Stimulated activated CD4-positive, alpha-beta T cell treated with anti-CD3 and anti-CD28 coated beads, Interleukin-4, amount 100 ng/mL, for 24 hours (primary cell): ENCODE results near the gene IZUMO1.
A peak's percentile ranks its signal among the peaks of the same experiment; 100 is the strongest.
"Not testable (repeated sequence)": the region's sequence is repeated elsewhere in the genome, so short reads cannot be mapped to it uniquely, and the experiment has no call there.

Experiments
- DNase-seq: peaks from one replicate; pipeline ENCODE4 v3.0.0-alpha.2; 2020

The IZUMO1 gene

GRCh38 chr19:48746738-48747575, at the start of gene IZUMO1:
Gene IZUMO1, minus strand, starts transcription at chr19:48746909. Its CDS starts 1,050 bp downstream, at chr19:48745859.
- DNase-seq, result peak; percentile 52

DNA sequence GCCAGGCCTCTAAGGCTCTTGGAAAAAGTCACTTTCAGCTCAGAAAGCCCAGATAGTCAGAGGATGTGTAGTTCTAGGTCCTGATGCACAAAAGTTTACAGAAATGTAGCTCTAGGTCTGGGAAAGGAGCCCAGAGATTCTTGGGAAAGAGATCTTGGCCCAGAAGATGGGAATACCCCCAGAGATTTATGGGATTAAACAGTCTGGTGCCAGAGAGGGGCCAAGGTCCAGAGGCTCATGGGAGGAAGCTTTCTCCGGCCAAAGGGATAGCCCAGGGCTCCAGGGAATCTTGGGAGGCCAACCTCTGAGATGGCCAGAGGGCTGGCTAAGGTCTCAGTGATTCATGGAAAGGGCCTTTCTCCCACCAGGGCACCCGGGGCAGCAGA, 49.0 kb upstream of the IZUMO1 start:
- DNase-seq, result no peak

DNA sequence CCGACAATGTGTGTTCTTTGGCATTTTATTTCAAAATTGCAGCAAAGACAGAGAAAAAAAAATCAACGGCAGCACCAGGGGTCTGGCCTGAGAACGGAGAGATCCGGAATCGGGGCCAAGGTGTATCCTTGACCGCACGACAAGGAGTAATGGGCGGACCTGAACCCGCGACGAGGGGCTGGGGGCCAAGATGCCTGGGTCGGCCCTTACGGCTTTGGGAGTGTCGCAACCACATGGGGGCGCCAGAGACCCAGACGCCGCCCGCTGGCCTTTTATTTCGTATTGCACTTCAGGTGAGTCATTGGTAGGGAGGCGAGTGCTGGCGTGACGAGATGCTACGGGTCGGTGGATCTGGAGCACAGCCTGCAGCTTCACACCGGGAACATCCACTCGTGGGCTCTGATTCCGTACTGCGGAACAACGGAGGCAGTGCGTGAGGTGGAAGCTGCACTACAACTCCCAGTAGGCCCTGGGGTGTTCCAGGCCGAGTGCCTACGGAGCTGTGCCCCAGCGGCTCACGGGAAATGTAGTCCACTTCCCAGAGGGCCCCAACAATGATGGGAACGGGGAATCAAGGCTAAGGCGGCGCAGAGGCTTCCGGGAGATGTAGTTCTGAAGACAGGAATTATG, 48.5 kb upstream of the IZUMO1 start:
- DNase-seq, result peak; percentile 85

DNA sequence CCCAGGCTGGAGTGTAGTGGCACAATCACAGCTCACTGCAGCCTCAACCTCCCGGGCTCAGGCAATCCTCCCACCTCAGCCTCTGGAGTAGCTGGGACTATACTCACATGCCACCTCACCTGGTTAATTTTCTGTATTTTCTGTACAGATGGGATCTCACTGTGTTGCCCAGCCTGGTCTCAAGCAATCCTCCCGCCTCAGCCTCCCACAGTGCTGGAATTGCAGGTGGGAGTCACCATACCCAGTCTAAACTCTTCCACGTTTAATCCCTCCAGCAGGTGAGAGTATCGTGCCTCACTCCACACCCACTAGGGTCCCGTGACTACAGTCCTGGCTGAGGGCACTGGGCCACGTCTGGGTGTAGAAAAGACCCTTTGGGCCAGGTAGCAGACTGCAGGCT, 47.6 kb upstream of the IZUMO1 start:
- no peak for DNase-seq

DNA sequence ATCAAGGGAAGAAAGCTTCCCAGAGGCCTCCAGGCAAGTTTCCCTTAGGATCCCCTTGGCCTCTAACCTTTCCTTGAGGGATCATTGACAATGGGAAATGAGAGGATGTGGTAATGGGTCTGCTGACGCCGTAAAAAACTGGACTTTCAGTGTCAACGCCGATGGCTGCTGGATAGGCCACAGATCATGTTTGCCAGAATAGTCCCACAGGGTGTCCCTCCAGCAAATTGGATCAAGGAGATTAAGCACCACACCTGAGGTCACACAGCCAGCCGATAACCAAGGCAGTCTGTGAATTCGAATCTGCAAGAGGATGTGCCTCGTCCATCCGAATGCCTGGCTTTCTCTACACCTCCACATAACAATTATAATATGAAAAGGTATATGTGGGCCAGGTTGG, 46.6 kb upstream of the IZUMO1 start:
- no peak for DNase-seq

DNA sequence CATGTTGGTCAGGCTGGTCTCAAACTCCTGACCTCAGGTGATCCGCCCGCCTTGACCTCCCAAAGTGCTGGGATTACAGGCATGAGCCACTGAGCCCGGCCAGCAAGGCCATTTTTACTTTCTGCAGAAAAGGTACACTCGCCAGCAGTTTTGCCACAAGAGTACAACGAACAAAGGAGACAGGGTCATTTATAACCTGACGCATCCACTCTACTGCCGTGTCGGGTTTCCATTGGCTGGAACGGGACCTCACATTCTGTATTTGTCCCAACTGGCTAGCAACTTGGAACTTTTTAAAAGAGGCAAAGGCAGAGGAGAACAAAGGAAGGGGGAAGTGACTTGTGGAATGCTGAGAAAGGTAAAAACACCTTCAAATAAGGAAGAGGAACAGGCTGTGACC, 40.6 kb upstream of the IZUMO1 start:
- DNase-seq, result not testable (repeated sequence)

DNA sequence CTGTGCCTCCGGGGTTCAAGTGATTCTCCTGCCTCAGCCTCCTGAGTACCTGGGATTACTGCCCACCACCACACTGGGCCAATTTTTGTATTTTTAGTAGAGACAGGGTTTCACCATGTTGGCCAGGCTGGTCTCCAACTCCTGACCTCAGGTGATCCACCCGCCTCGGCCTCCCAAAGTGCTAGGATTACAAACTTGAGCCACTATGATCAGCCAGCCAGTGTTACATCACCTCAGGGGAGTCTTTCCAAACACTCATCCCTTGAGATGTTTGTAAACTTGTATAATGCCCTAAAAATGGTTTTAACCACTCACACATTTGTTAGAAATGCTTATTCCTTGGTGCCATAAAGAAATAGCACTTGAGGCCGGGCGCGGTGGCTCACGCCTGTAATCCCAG, 39.7 kb upstream of the IZUMO1 start:
- DNase-seq, result not testable (repeated sequence)

GRCh38 chr19:48784527-48784926, 37.8 kb upstream of the IZUMO1 start:
- no peak for DNase-seq

DNA sequence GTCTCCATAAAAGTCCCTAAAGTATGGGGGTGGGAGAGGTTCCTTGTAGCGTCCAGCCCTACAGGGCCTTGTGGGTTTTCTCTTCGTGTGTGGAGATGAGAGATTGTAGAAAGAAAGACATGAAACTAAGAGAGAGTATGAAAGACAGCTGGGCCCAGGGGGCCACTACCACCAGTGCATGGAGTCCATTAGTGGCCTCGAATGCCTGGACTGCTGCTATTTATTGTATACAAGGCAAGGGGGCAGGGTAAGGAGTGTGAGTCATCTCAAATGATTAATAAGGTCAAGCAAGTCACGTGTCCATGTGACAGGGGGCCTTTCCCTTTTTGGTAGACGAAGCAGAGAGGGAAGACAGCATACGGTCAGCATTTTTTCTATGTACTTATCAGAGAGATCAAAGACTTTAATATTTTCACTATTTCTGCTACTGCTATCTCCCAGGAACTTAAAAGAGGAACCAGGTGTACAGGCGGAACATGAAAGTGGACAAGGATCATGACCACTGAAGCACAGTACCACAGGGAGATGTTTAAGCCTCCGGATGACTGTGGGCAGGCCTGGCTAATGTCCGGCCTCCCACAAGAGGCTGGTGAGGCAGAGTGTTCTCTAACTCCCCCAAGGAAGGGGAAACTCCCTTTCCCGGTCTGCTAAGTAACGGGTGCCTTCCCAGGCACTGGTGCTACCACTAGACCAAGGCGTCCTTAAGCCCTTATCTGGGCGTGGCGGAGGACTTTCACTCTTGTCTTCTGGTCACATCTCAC, 34.1 kb upstream of the IZUMO1 start:
- DNase-seq, result no peak

DNA sequence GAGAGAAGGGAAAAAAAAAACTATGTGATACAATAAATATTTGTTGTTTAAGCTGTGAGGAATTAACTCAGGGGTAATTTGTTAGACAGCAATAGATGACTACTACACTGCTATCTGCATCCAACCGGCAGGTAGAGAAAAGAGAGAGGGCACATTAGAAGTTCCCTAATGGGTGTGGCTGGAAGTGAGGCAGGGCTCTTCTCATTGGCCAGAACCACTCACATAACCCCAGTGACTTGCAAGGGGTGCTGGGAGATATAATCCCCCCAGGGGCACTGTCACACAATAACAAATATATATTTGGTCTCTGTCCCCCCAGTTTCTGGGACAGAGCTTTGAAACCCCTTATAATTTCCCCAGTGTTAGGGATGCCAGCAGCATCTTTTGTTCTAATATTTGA, 32.9 kb upstream of the IZUMO1 start:
- no peak for DNase-seq

GRCh38 chr19:48777720-48778119, 31.0 kb upstream of the IZUMO1 start:
- DNase-seq, result no peak

DNA sequence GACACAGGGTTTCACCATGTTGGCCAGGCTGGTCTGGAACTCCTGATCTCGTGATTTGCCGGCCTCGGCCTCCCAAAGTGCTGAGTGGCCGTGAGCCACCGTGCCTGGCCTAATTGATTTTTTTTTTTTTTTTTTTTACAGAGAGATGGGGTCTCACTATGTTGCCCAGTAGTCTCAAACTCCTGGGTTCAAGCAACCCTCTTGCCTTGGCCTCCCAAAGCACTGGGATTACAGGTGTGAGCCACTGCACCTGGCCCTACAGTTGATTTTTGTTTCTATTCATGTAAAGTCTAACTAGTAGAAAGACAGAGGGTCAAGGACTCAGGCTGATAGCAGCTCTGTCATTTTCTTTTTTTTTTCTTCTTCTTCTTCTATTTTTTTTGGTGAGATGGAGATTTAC, 30.4 kb upstream of the IZUMO1 start:
- no peak for DNase-seq

- no peak for DNase-seq
Measured at GRCh38 chr19:48772503-48772953, 25.8 kb upstream of the IZUMO1 start.

DNA sequence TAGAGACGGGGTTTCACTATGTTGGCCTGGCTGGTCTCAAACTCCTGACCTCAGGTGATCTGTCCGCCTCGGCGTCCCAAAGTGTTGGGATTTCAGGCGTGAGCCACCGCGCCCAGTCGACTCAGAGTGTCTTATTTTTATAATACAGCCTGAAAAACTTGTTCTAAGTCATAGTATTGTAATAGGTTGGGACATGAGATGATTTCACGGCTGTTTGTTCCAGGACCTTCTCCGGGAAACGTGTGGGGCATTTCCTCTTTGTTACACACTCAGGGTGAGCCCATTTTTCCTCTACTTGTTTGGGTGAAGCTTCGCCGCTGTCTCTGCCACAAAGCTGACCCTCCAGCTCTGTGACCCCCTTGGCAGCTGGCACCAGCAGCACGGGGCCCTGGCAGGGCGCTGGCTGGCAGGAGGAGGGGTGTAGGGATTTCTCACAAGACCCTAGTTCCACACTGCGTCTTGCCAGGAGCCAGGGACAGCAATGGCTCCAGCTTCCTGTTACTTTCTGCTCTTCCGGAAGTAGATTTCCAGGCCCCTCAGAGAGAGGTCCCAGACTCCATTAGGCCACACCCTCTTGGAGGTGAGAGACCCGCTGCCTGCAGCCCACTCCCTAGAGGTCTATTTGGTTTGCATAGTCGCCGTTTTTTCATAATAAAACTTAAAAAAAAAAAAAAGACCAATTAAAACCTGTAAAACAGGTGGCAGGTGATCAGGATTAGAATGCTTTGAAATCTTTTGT, 24.2 kb upstream of the IZUMO1 start:
- DNase-seq, result no peak

- no peak for DNase-seq
Measured at GRCh38 chr19:48770266-48770665, 23.6 kb upstream of the IZUMO1 start.

- DNase-seq, result no peak
Measured at GRCh38 chr19:48768994-48769713, 22.4 kb upstream of the IZUMO1 start.

DNA sequence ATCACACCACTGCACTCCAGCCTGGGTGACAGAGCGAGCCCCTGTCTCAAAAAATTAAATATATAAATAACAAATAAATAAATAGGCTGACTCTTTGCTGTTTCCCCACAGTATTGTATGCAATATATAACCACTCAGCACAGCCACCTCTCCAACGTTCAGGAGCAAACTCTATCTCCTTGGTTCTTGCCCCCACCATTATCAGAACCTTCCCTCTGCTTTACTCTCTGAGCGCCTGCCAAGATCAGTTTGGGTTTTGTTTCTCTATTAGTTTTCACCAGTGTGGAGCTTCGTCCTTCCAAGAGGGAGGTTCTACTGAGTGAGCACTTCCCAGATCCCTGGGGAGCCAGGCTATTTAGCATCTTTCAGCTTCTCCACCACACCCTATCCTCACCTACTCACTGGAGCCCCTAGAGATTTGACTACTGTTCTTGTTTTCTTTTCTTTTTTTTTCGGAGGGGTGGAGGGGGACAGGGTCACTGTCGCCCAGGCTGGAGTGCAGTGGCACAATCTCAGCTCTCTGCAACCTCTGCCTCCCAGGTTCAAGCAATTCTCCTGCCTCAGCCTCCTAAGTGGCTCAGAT, 21.6 kb upstream of the IZUMO1 start:
- DNase-seq, result not testable (repeated sequence)

GRCh38 chr19:48765816-48766215, 19.1 kb upstream of the IZUMO1 start:
- DNase-seq, result not testable (repeated sequence)

DNA sequence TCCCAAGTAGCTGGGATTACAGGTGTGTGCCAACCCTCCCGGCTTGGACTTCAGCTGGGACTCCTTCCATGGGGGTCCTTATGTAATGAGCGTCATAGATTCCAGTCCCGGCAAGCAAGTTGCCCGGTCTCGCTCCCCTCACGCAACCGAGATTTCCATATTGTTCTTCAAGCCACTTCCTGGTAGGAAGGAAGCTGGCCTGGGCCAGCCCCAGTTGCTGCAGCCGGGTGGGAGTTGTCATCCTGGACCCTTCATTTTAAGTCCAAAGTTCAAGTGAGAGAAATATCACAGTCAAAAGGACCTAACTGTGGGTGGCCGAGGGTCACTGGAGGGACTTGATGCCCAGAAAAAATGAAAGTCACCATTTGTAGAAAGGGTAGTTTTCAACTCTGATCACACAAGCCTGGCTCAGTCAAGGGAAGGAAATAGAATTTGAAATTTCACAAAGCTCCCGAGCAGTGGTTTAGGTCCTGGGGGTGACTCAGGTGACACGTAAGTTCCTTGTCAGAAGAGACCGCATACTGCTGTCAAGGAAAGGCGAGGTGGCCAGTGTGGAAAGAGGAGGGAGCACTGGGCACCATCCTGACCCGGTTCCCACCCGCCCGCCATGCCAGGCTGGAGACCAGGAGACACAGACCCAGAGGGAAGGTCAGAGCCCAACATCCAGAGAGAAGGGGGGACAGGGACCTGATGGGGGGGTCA, 13.9 kb upstream of the IZUMO1 start:
- no peak for DNase-seq

- no peak for DNase-seq
Measured at GRCh38 chr19:48757741-48758144, 11.0 kb upstream of the IZUMO1 start.

DNA sequence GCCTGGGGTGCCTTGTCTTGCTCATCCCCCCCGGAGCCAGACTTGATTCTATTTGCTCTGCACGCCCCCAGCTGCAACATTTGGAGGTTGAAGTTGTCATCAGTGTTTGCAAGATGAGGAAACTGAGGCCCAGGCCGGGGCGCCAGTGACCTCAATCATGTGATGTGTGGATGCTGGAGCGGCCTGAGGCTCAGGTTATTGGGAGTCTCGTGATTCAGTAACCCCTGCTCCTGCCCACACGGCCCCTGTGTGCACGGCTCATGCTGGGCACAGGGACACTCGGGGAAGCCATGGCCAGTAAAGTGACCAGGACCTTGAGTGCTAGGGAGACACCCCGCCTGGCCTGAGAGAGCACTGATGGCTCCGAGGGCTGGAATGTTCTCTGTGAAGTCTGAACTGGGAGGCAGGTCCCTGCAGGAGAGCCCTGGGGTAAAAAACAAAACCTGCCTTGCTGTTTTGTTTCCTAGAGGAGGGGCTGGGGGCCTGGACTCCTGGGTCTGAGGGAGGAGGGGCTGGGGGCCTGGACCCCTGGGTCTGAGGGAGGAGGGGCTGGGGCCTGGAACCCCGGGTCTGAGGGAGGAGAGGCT, 10.5 kb upstream of the IZUMO1 start:
- no peak for DNase-seq
